H1 (cell line): Measurements from ENCODE around the gene NR2C2AP.

ENCODE experiments used
- EZH2 ChIP-seq: fragments of 200-600 bp; sonication (generic); IDR thresholded peaks from 2 replicates; pipeline ENCODE4 v1.7.1; 2012; ENCODE audit warnings: low read depth, mild to moderate bottlenecking, moderate library complexity, low read length, inconsistent platforms; ENCODE audit not compliant: severe bottlenecking
- SIN3A ChIP-seq, 2 experiments: IDR thresholded peaks in 1 of 2; conservative IDR thresholded peaks in 1 of 2; 2 replicates each; pipeline ENCODE4 v1.6.1; 2011 to 2012; ENCODE audit warnings: low read length in 2 of 2, improper control_type of control experiment in 1 of 2, low read depth in 1 of 2, mild to moderate bottlenecking in 1 of 2

- TF ChIP-seq SIN3A (conservative IDR thresholded peaks at IDR 0.05 in 1 of 2, IDR thresholded peaks at IDR 0.05 in 1 of 2; ENCODE audit: low read depth in 1 of 2, low read length in 2 of 2) (no peak), EZH2 (no peak)
These were observed 11.5 kb downstream of the NR2C2AP start for GRCh38 chr19:19191768-19192077.
